HG03571 (cell line): ENCODE measurements around the gene CKLF.

Experiments
- ATAC-seq: cut with Tn5 transposase; IDR thresholded peaks from one replicate; pipeline ENCODE4 v1.9.1; 2021; ENCODE audit not compliant: unreplicated experiment

Gene CKLF

GRCh38 chr16:66517586-66518263 lies 34.7 kb upstream of the CKLF start:
- no peak for ATAC-seq

- no peak for ATAC-seq
Observed at GRCh38 chr16:66519482-66520373, 32.6 kb upstream of the CKLF start.

GRCh38 chr16:66520406-66521170 lies 31.8 kb upstream of the CKLF start:
- no peak for ATAC-seq

- ATAC-seq = no peak
Observed at GRCh38 chr16:66521252-66521713, 31.1 kb upstream of the CKLF start.

- peak; percentile 35 for ATAC-seq
Observed at GRCh38 chr16:66521951-66522771, 30.2 kb upstream of the CKLF start.

- ATAC-seq = no peak
Observed at GRCh38 chr16:66522816-66523590, 29.4 kb upstream of the CKLF start.

GRCh38 chr16:66523861-66524354 lies 28.5 kb upstream of the CKLF start:
- ATAC-seq = no peak

- peak; percentile 63 for ATAC-seq
Observed at GRCh38 chr16:66524601-66525164, 27.7 kb upstream of the CKLF start.

- ATAC-seq = no peak
Observed at GRCh38 chr16:66525396-66526180, 26.8 kb upstream of the CKLF start.

- no peak for ATAC-seq
Observed at GRCh38 chr16:66528294-66528693, 24.1 kb upstream of the CKLF start.

GRCh38 chr16:66529475-66529874 lies 22.9 kb upstream of the CKLF start:
- ATAC-seq = no peak

- ATAC-seq = no peak
Observed at GRCh38 chr16:66534376-66534799, 18.0 kb upstream of the CKLF start.

- no peak for ATAC-seq
Observed at GRCh38 chr16:66536525-66536924, 15.9 kb upstream of the CKLF start.

GRCh38 chr16:66537236-66537635 lies 15.1 kb upstream of the CKLF start:
- no peak for ATAC-seq

GRCh38 chr16:66538910-66539309 lies 13.5 kb upstream of the CKLF start:
- ATAC-seq = no peak

- ATAC-seq = peak; percentile 69
Observed at GRCh38 chr16:66539623-66540469, 12.5 kb upstream of the CKLF start.
